ENCODE measurements around the gene STYK1. TPM values are rescaled to one million over a fixed set of nuclear protein-coding genes. Genes with fewer than 3 reads are reported as not detected.

Gene STYK1
- total RNA-seq, 1 donor from 2014 or later, result not detected

GRCh38 chr12:10607885-10608458 is 65.9 kb downstream of the STYK1 start:
- no peak for DNase-seq (ENCODE audit: low read depth, low spot score)
- peaks cover 19% of the 10 kb centered on the region for H3K4me1 Mint-ChIP-seq
- no peaks in the 10 kb centered on the region for H3K27me3 Mint-ChIP-seq (ENCODE audit: low read depth)
- no peak overlapping the region for H3K27ac Mint-ChIP-seq (ENCODE audit: unreplicated experiment)
- H3K36me3 Mint-ChIP-seq (ENCODE audit: low read depth), result peaks cover 6% of the 10 kb centered on the region
- no peaks in the 10 kb centered on the region for H3K9me3 Mint-ChIP-seq
- no peak overlapping the region for H3K4me3 Mint-ChIP-seq
- peak; percentile 53 for TF ChIP-seq CTCF (conservative IDR thresholded peaks at IDR 0.05)

GRCh38 chr12:10601860-10602259 is 72.0 kb downstream of the STYK1 start:
- no peaks in the 10 kb centered on the region for H3K9me3 Mint-ChIP-seq
- no peaks in the 10 kb centered on the region for H3K27me3 Mint-ChIP-seq (ENCODE audit: low read depth)
- TF ChIP-seq CTCF (conservative IDR thresholded peaks at IDR 0.05), result no peak
- no peak for DNase-seq (ENCODE audit: low read depth, low spot score)
- H3K4me3 Mint-ChIP-seq, result no peak overlapping the region
- H3K36me3 Mint-ChIP-seq (ENCODE audit: low read depth), result no peaks in the 10 kb centered on the region
- H3K27ac Mint-ChIP-seq (ENCODE audit: unreplicated experiment), result no peak overlapping the region
- no peaks in the 10 kb centered on the region for H3K4me1 Mint-ChIP-seq

GRCh38 chr12:10600988-10601387 is 72.9 kb downstream of the STYK1 start:
- Mint-ChIP-seq H3K4me3 (no peak overlapping the region), H3K36me3 (ENCODE audit: low read depth) (no peaks in the 10 kb centered on the region), H3K27me3 (ENCODE audit: low read depth) (no peaks in the 10 kb centered on the region), H3K27ac (ENCODE audit: unreplicated experiment) (peak overlapping the region; percentile 52), H3K4me1 (no peaks in the 10 kb centered on the region), H3K9me3 (no peaks in the 10 kb centered on the region)
- DNase-seq (ENCODE audit: low read depth, low spot score), result no peak
- TF ChIP-seq CTCF (conservative IDR thresholded peaks at IDR 0.05), result no peak

- TF ChIP-seq CTCF (conservative IDR thresholded peaks at IDR 0.05), result no peak
- DNase-seq (ENCODE audit: low read depth, low spot score), result no peak
- Mint-ChIP-seq H3K27me3 (ENCODE audit: low read depth) (no peaks in the 10 kb centered on the region), H3K27ac (ENCODE audit: unreplicated experiment) (no peak overlapping the region), H3K4me1 (no peaks in the 10 kb centered on the region), H3K9me3 (no peaks in the 10 kb centered on the region), H3K4me3 (no peak overlapping the region), H3K36me3 (ENCODE audit: low read depth) (peaks cover 3% of the 10 kb centered on the region)
These were observed 78.0 kb downstream of the STYK1 start for GRCh38 chr12:10595881-10596280.

- Mint-ChIP-seq H3K4me3 (no peak overlapping the region), H3K9me3 (no peaks in the 10 kb centered on the region), H3K4me1 (no peaks in the 10 kb centered on the region), H3K27ac (ENCODE audit: unreplicated experiment) (no peak overlapping the region), H3K27me3 (ENCODE audit: low read depth) (no peaks in the 10 kb centered on the region), H3K36me3 (ENCODE audit: low read depth) (peaks cover 11% of the 10 kb centered on the region)
- no peak for DNase-seq (ENCODE audit: low read depth, low spot score)
- TF ChIP-seq CTCF (conservative IDR thresholded peaks at IDR 0.05), result no peak
These were observed 82.9 kb downstream of the STYK1 start for GRCh38 chr12:10590966-10591365.

All from neural crest cell (in vitro differentiated cells).